Measurements from ENCODE around the gene PRELID1. TPM values are rescaled to one million over a fixed set of nuclear protein-coding genes. Genes with fewer than 3 reads are reported as not detected.

Gene PRELID1
- polyA plus RNA-seq, 3 donors from 2014 or later: 345 to 494 (median 375) TPM

GRCh38 chr5:177311723-177312648 is 8.4 kb downstream of the PRELID1 start, which contains the start of gene MXD3:
MXD3 (minus strand) TSS chr5:177311898; CDS start chr5:177311830, 68 bp downstream.
- peak; percentile 89 to 93 (median 91) for DNase-seq
- Mint-ChIP-seq H3K4me3 (peak within 1 kb of the TSS; percentile 71 to 92 (median 83)), H3K27me3 (ENCODE audit: low read depth in 3 of 3) (peaks cover 0 to 7% (median 6%) of the 10 kb centered on the region in 3 donors), H3K36me3 (peaks cover 0 to 5% (median under 1%) of the 10 kb centered on the region in 3 donors), H3K9me3 (no peaks in the 10 kb centered on the region), H3K4me1 (peaks cover 33 to 40% of the 10 kb centered on the region in 2 donors), H3K27ac (peak within 1 kb of the TSS; percentile 57 to 85 (median 78))

DNA sequence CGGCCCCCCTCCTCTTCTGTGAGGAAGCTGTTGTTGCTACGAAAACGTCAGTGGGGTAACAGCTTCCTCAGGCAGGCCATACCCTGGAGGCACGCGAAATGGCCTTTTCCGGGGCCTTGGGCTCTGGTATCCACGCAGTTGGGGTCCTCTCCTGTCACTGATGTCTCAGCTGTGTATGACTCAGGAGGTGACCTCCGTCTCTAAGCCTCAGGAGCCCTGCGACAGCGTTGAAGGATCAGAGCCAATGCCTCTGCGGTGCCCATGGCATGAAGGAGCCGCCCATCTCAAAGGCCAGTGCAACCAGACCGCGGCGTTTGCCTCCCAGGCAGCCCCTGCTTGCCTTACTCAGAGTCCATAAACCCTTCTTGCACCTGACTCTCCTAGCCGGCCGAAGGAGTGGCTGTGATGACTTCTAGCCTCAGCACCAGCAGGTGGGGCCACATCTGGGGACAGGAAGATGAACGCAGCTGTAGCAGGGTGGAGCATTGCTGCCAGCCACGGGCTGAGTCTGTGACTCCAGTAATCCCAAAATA is 9.1 kb downstream of the PRELID1 start:
- no peaks in the 10 kb centered on the region for H3K9me3 Mint-ChIP-seq
- H3K4me1 Mint-ChIP-seq: peaks cover 32 to 39% of the 10 kb centered on the region in 2 donors
- H3K36me3 Mint-ChIP-seq: peaks cover 0 to 5% (median 0%) of the 10 kb centered on the region in 3 donors
- peaks cover 0 to 7% (median 5%) of the 10 kb centered on the region in 3 donors for H3K27me3 Mint-ChIP-seq (ENCODE audit: low read depth in 3 of 3)
- peak overlapping the region; percentile 69 to 81 (median 72) for H3K4me3 Mint-ChIP-seq
- DNase-seq: no peak
- peak overlapping the region; percentile 37 to 75 (median 53) for H3K27ac Mint-ChIP-seq

DNA sequence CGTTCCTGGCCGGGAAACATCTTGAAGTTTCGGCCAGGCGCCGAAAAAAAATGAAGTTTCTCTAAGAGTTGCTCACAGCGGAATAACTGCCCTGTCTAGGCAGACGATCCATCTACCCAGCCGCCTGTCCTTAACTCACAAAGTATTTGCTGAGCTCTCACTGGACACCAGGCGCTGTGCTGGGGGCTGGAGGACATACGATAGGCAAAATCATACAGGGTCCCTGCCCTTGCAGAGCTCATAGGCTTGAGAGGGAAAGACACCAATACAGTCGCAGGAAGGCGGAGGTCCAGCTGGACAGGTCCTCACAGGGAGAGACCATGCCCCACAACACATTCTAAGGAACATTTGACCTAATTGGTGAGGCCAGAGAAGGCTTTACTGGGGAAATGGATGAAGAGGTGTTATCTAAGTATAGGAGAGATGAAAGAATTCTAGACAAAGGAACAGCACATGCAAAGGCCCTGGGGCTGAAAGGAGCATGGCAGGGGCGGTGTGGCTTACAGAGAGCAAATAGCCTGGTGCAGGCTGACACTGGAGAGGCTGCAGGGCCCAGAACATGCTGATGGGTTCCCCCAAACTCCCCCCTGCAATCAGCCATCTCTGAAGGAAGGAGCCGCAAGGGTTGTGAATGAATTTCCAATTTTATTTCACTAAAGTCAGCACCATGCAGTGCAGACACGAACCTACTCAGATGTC is 10.1 kb downstream of the PRELID1 start:
- H3K27me3 Mint-ChIP-seq (ENCODE audit: low read depth in 3 of 3): peaks cover 0 to 7% (median 5%) of the 10 kb centered on the region in 3 donors
- H3K36me3 Mint-ChIP-seq: peaks cover 0 to 8% (median 3%) of the 10 kb centered on the region in 3 donors
- peak overlapping the region in 1 of 5 donors; percentile 33 for H3K4me3 Mint-ChIP-seq
- no peaks in the 10 kb centered on the region for H3K9me3 Mint-ChIP-seq
- peak overlapping the region in 1 of 6 donors; percentile 58 for H3K27ac Mint-ChIP-seq
- H3K4me1 Mint-ChIP-seq: peaks cover 38% of the 10 kb centered on the region in 2 donors
- no peak for DNase-seq

- Mint-ChIP-seq H3K27ac (no peak overlapping the region), H3K4me1 (peaks cover 28 to 35% of the 10 kb centered on the region in 2 donors), H3K36me3 (peaks cover 3 to 13% (median 7%) of the 10 kb centered on the region in 3 donors), H3K4me3 (no peak overlapping the region), H3K27me3 (ENCODE audit: low read depth in 3 of 3) (peaks cover 0 to 4% (median 2%) of the 10 kb centered on the region in 3 donors), H3K9me3 (no peaks in the 10 kb centered on the region)
- no peak for DNase-seq
These were observed 11.1 kb downstream of the PRELID1 start for GRCh38 chr5:177314376-177315342.

DNA sequence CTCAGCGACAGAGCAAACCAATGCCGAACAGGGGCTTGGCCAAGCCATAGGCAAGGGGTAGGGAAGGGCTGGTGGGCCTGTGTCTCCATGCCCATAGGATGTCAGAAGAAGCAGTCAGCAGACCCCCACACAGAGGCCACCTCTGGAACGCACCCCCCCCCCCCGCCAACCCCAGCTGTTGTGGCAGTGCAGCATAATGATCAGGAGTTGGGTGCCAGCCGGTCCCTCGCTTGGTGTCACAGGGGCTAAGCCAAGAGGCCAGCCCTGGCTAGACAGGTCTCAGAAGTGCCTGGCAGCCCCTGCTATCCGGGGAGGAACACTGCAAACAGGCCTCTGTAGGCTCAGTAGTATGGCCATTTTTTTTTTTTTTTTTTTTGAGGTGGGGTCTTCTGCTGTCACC is 11.8 kb downstream of the PRELID1 start:
- H3K27me3 Mint-ChIP-seq (ENCODE audit: low read depth in 3 of 3): peaks cover 0 to 4% (median 4%) of the 10 kb centered on the region in 3 donors
- H3K4me3 Mint-ChIP-seq: no peak overlapping the region
- H3K36me3 Mint-ChIP-seq: peaks cover 7 to 16% (median 11%) of the 10 kb centered on the region in 3 donors
- no peak for DNase-seq
- no peaks in the 10 kb centered on the region for H3K9me3 Mint-ChIP-seq
- H3K4me1 Mint-ChIP-seq: peaks cover 23 to 35% of the 10 kb centered on the region in 2 donors
- no peak overlapping the region for H3K27ac Mint-ChIP-seq

DNA sequence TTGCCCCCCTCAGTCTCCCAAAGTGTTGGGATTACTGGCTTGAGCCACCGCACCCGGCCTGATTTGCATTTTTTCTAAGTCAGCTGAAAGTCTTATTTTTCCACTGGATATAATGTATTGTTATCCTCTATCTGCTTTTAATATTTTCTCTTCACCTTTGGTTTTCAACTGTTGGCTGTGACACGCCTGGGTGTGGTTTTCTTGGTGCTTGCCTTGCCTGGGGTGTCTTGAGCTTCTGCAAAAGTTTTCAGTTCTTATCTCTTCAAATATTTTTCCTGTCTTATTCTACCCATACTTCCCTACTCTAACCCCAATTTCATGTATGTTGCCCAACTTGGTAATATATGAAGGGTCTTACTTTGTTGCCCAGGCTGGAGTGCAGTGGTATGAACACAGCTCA is 12.4 kb downstream of the PRELID1 start:
- no peak for DNase-seq
- peaks cover 7 to 16% (median 11%) of the 10 kb centered on the region in 3 donors for H3K36me3 Mint-ChIP-seq
- peaks cover 0 to 4% (median 4%) of the 10 kb centered on the region in 3 donors for H3K27me3 Mint-ChIP-seq (ENCODE audit: low read depth in 3 of 3)
- H3K4me1 Mint-ChIP-seq: peaks cover 18 to 30% of the 10 kb centered on the region in 2 donors
- no peaks in the 10 kb centered on the region for H3K9me3 Mint-ChIP-seq
- H3K27ac Mint-ChIP-seq: peak overlapping the region in 1 of 6 donors; percentile 33
- no peak overlapping the region for H3K4me3 Mint-ChIP-seq

GRCh38 chr5:177317959-177318377 is 14.4 kb downstream of the PRELID1 start:
- no peak overlapping the region for H3K4me3 Mint-ChIP-seq
- DNase-seq: peak; percentile 69 to 74 (median 70)
- no peaks in the 10 kb centered on the region for H3K9me3 Mint-ChIP-seq
- peaks cover 15 to 25% of the 10 kb centered on the region in 2 donors for H3K4me1 Mint-ChIP-seq
- H3K27ac Mint-ChIP-seq: peak overlapping the region in 2 of 6 donors; percentile 9 to 36
- H3K27me3 Mint-ChIP-seq (ENCODE audit: low read depth in 3 of 3): peaks cover 0 to 4% (median 2%) of the 10 kb centered on the region in 3 donors
- H3K36me3 Mint-ChIP-seq: peaks cover 10 to 20% (median 16%) of the 10 kb centered on the region in 3 donors

DNA sequence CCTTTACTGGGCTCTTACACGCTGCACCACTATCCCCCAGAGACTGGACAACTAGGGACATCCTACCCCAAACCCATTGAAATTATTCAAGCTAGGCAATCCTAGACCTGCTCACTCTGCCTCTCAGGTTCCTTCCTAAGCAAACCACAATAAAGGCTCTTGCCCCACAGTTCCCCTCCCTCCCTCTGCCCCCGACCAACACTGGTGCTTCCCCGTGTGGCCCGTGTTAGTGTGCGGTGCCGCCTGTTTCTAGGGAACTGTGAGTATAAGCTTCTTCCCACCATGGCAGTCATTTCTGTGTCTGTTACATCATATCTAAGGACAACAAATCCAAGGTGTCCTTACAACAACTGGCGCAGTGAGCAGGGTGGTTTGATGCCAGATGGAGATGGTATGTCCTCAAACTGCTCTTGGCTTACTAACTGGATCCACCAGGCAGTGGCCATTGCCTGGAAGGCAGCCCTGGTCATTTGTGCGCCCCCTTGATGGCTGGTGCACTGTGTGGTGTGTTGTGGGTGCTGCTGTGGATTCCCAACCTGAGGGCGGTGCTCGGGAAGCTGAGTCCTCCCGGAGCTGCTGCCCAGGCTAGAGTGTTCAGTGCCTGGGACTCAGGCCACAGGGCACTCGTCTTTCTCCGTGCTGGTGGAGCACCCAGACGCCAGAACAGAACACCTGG is 16.5 kb downstream of the PRELID1 start:
- Mint-ChIP-seq H3K9me3 (no peaks in the 10 kb centered on the region), H3K27ac (peak overlapping the region in 1 of 6 donors; percentile 11), H3K27me3 (ENCODE audit: low read depth in 3 of 3) (peaks cover 0 to 2% (median 2%) of the 10 kb centered on the region in 3 donors), H3K4me3 (no peak overlapping the region), H3K4me1 (peaks cover 22 to 39% of the 10 kb centered on the region in 2 donors), H3K36me3 (peaks cover 10 to 24% (median 20%) of the 10 kb centered on the region in 3 donors)
- no peak for DNase-seq

DNA sequence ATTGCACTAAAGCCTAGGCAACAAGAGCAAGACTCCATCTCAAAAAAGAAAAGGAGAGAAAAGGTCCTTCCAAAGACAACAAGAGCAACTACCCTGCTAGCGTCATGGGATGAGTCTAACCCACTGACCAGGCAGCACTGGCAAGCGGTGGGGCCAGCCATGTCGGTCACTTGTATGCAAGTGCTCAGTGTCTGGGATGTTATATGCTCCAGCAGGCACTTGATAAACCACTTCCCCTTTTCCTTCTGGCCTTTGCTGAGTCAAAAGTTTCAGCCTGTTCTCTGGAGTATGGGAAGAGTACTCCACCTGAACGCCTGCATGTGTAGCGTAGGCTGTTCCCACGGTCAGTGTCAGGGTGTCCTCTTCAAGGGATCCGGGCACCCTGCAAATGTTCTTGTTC is 17.3 kb downstream of the PRELID1 start:
- DNase-seq: no peak
- H3K4me1 Mint-ChIP-seq: peaks cover 24 to 44% of the 10 kb centered on the region in 2 donors
- H3K9me3 Mint-ChIP-seq: no peaks in the 10 kb centered on the region
- H3K4me3 Mint-ChIP-seq: no peak overlapping the region
- H3K27me3 Mint-ChIP-seq (ENCODE audit: low read depth in 3 of 3): peaks cover 0 to 2% (median 1%) of the 10 kb centered on the region in 3 donors
- no peak overlapping the region for H3K27ac Mint-ChIP-seq
- peaks cover 10 to 24% (median 19%) of the 10 kb centered on the region in 3 donors for H3K36me3 Mint-ChIP-seq

DNA sequence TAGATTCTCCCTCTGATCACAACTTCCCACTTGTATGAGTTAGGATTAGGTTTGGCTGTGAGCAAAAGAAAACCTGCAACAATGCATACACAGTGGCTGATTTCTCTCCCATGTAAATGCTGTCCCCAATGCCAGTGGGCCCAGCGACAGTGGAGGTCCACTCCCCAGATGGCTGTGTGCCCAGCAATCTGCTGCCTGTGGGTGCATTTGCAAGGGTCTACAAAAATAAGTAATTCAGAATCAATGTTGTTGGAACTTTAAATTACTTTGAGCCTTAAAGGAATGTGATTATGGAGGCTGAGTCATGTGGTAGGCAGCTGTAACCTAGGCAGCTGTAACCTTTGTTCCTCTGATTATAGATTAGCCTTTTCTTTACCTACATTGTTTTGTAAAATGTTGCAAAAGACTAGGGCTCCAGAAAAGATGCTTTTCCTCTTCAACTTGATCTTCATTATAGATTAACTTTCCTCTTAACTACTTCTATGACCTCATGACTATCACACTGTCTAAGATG is 22.3 kb downstream of the PRELID1 start:
- Mint-ChIP-seq H3K9me3 (no peaks in the 10 kb centered on the region), H3K27ac (peak overlapping the region; percentile 66 to 97 (median 82)), H3K27me3 (ENCODE audit: low read depth in 3 of 3) (peaks cover 0 to 8% (median 6%) of the 10 kb centered on the region in 3 donors), H3K4me3 (peak overlapping the region in 3 of 5 donors; percentile 33 to 65 (median 42)), H3K36me3 (peaks cover 7 to 28% (median 15%) of the 10 kb centered on the region in 3 donors), H3K4me1 (peaks cover 61 to 66% of the 10 kb centered on the region in 2 donors)
- DNase-seq: no peak

DNA sequence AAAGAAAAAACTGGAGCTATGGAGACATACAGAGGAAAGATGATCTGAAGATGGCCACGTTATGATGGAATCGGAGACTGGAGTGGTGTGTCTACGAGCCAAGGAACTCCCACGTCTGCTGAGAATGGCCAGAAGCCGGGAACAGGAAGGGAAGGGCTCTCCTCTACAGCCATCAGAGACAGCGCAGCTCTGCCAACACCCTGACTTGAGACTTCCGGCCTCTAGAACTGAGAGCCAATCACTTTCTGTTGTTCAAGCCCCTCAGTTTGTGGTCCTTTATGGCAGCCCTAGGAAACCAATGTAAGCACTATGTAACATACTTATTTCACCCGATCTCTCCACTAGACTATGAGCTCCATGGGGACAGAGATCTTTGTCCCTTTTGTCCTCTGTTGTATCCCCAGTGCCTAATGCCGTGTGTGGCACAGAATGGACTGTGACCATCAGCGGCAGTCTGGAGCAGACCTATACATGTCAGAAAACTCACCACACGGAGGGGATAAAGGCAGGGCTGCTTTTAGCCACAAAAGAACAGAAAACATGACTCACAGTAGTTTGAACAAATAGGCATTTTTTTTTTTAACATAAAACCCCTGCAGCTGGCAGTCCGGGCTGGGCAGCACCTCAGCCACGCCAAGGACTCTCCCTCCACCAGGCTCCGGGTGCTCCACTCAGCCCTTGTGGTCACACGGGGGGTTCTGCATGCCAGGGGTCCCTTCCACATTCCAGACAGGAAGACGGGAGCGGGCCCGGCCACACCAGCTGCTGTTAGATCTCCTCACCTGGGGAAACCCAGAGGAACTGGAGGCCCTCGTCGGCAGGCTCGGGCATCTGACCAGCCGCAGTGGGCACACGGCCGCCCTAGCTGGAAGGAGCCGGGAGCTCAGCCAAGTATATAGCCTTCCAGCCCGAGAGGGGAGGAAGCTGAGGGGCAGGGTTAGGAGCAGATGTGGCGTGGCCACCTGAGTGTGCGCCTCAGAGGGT is 24.2 kb downstream of the PRELID1 start:
- no peaks in the 10 kb centered on the region for H3K9me3 Mint-ChIP-seq
- peak overlapping the region; percentile 95 to 99 (median 96) for H3K27ac Mint-ChIP-seq
- H3K4me1 Mint-ChIP-seq: peaks cover 71 to 76% of the 10 kb centered on the region in 2 donors
- H3K36me3 Mint-ChIP-seq: peaks cover 10 to 29% (median 12%) of the 10 kb centered on the region in 3 donors
- peaks cover 0 to 8% (median 6%) of the 10 kb centered on the region in 3 donors for H3K27me3 Mint-ChIP-seq (ENCODE audit: low read depth in 3 of 3)
- DNase-seq: peak; percentile 77 to 82 (median 77)
- H3K4me3 Mint-ChIP-seq: peak overlapping the region; percentile 80 to 91 (median 87)
